Measurements from ENCODE around the gene SORCS2.

DNA sequence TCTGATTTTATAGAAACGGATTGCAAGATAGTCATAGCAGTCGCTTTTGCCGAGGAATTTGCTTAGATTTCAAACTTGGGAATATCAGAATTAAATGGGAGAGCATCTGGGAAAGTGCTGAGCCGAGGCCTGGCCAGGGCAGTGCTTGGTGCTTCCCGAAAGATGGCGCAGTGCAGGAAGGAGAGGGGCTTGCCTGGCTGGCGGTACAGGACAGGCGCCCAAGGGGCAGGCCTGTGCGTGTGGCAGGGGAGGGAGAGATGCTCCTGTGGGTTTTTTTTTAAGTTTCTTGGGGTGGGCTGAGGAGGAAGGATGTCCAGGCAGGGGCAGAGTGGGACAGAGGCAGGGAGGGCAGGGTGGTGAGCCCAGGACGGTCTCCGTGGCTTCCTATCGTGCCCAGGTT lies 506.2 kb downstream of the SORCS2 start:
- TF ChIP-seq EZH2 (IDR thresholded peaks at IDR 0.05; ENCODE audit: insufficient read depth, poor library complexity, severe bottlenecking) (no peak), EZH2phosphoT487 (IDR thresholded peaks at IDR 0.05; ENCODE audit: insufficient read depth, low read depth) (no peak)

Measured in GM23248 (cell line).